Measurements from ENCODE around the gene OR52E8. TPM values are rescaled to one million over a fixed set of nuclear protein-coding genes. Genes with fewer than 3 reads are reported as not detected.

Gene OR52E8
- total RNA-seq, 1 experiment from 2014 or later: not detected

DNA sequence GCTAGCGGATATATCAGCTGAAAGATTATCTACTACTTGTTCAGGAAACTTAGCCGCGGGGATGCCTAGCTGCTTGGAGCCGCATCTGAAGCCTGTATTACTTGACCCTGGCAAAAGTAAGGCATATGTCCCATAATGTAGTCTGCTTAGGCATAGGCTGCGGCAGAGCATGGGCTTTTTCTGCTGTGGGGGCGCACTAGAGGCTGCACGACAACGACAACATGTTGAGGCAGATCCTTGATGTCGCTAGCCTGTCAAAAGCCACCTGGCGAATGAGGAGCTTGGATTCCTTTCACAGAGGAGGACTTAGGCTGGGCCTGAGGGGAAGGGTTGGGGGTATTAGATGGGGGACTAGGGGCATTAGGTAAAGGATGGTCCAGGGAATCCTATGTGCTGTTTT is 49.9 kb downstream of the OR52E8 start:
- CTCF ChIA-PET: interaction anchor here (0.6 to 1.6 kb wide), 5 partner anchors 123 to 597 kb away, joined by 3 to 10 read pairs (median 3); partner anchors contain the start of gene TRIM5
- Mint-ChIP-seq H3K4me3 (no peak overlapping the region), H3K27me3 (ENCODE audit: low read depth) (no peaks in the 10 kb centered on the region; the same call in 1 of the 2 replicates), H3K4me1 (peaks cover 30% of the 10 kb centered on the region), H3K27ac (no peak overlapping the region), H3K9me3 (peaks cover 19% of the 10 kb centered on the region), H3K36me3 (peaks cover 13% of the 10 kb centered on the region; the same call in 1 of the 2 replicates)
- TF ChIP-seq FOXK1 (CRISPR knock-in tag; IDR thresholded peaks at IDR 0.05) (peak; percentile 61), PRRX2 (CRISPR knock-in tag; IDR thresholded peaks at IDR 0.05) (no peak)
- POLR2A ChIA-PET: interaction anchor here (0.6 kb wide), 1 partner anchor 294 kb away, joined by 3 read pairs; no protein-coding TSS in a partner anchor
- DNase-seq (ENCODE audit: low spot score) (peak; percentile 43), ATAC-seq (peak; percentile 72)

Other genes starting within 250 kb of the OR52E8 start
- 0.66 to 1.6 TPM (median 0.71 TPM) in 3 replicates for gene TRIM34, start 232.7 kb downstream of the OR52E8 start, total RNA-seq (2021)
- gene TRIM5, start 172.6 kb downstream of the OR52E8 start, total RNA-seq (2021): 31.8 to 35.3 TPM (median 32.8 TPM) in 3 replicates
- gene TRIM22, start 167.9 kb downstream of the OR52E8 start, total RNA-seq (2021): 69.1 to 78.9 TPM (median 75.9 TPM) in 3 replicates
- 0.09 to 0.17 TPM (median 0.11 TPM) in 3 replicates for gene OR56B1, start 121.2 kb downstream of the OR52E8 start, total RNA-seq (2021)
- 0.23 to 0.52 TPM (median 0.44 TPM) in 3 replicates for gene OR52N4, start 103.4 kb downstream of the OR52E8 start, total RNA-seq (2021)
- 0.07 TPM in 1 of 3 replicates, not detected in the others for gene OR52N5, start 74.3 kb downstream of the OR52E8 start, total RNA-seq (2021)
- 0.07 TPM in 1 of 3 replicates, not detected in the others for gene OR52N1, start 66.4 kb downstream of the OR52E8 start, total RNA-seq (2021)
- 0.25 to 0.34 TPM in 2 of 3 replicates, not detected in the other for gene OR52N2, start 48.8 kb downstream of the OR52E8 start, total RNA-seq (2021)
- gene OR52E6, start 15.8 kb downstream of the OR52E8 start, total RNA-seq (2021): not detected in 3 replicates
- not detected in 3 replicates for gene OR52E4, start 22.9 kb upstream of the OR52E8 start, total RNA-seq (2021)
- not detected in 3 replicates for gene OR52E5, start 35.5 kb upstream of the OR52E8 start, total RNA-seq (2021)
- not detected in 3 replicates for gene OR56A3, start 84.6 kb upstream of the OR52E8 start, total RNA-seq (2021)
- 0.27 TPM in 1 of 3 replicates, not detected in the others for gene OR56A5, start 110.8 kb upstream of the OR52E8 start, total RNA-seq (2021)
- gene OR52L1, start 129.3 kb upstream of the OR52E8 start, total RNA-seq (2021): 0.15 to 0.44 TPM in 2 of 3 replicates, not detected in the other
- 0.20 to 0.46 TPM (median 0.25 TPM) in 3 replicates for gene OR56A4, start 149.3 kb upstream of the OR52E8 start, total RNA-seq (2021)
- 0.14 to 0.35 TPM (median 0.14 TPM) in 3 replicates for gene OR56A1, start 173.1 kb upstream of the OR52E8 start, total RNA-seq (2021)
- gene OR56B4, start 250.0 kb upstream of the OR52E8 start, total RNA-seq (2021): not detected in 3 replicates

Data from WTC11 (cell line).